B cell (primary cell): ENCODE results near the gene CLN6. TPM values are rescaled to one million over a fixed set of nuclear protein-coding genes. Genes with fewer than 3 reads are reported as not detected.

Experiments
- ATAC-seq: fragments of 200-7000 bp; cut with Tn5 transposase; one replicate; pipeline ENCODE4 v1.10.0; 2021; ENCODE audit warnings: low read depth, mild to moderate bottlenecking, moderate number of reproducible peaks, moderate library complexity
- CTCF ChIA-PET: fragments of 350-600 bp; sonication (Branson Sonifier 250); formaldehyde crosslinking; loops from one replicate; lab custom pipeline; 2021; ENCODE audit warnings: antibody characterized with exemption, inconsistent platforms; lab: Charles Lee
- POLR2A ChIA-PET: fragments of 350-600 bp; sonication (Branson Sonifier 250); formaldehyde crosslinking; loops from one replicate; lab custom pipeline; 2021; ENCODE audit warnings: antibody characterized with exemption; lab: Charles Lee
- DNase-seq: peaks from one replicate; pipeline ENCODE4 v3.0.0; 2013
- H2AFZ ChIP-seq: 2 replicates; pipeline ENCODE4 v1.6.1; 2012; ENCODE audit warnings: mild to moderate bottlenecking, low read depth, low read length; ENCODE audit not compliant: insufficient read depth, poor library complexity, severe bottlenecking
- H3K27ac ChIP-seq, 2 donors: 1 replicate in 1 of 2; 2 replicates in 1 of 2; pipeline ENCODE4 v1.5.1; 2012 to 2013; ENCODE audit warnings: low read length in 2 of 2, mild to moderate bottlenecking in 2 of 2, moderate library complexity in 1 of 2
- H3K27me3 ChIP-seq, 4 experiments: fragments of 200-600 bp in 1 of 4; sonication (generic) in 1 of 4; replicated peaks in 1 of 4; 1 replicate in 2 of 4; 2 replicates in 2 of 4; pipeline versions ENCODE4 v1.6.1 to v1.7.0; 2013 to 2016; ENCODE audit warnings: low read length in 3 of 4, mild to moderate bottlenecking in 2 of 4, mixed read lengths in 1 of 4, moderate library complexity in 1 of 4; ENCODE audit not compliant: insufficient read depth in 4 of 4, control insufficient read depth in 3 of 4; ENCODE audit errors: control extremely low read depth in 1 of 4
- H3K36me3 ChIP-seq, 2 experiments: replicated peaks in 1 of 2; 1 replicate in 1 of 2; 2 replicates in 1 of 2; pipeline versions ENCODE4 v1.6.1 to v1.7.1; 2013; ENCODE audit warnings: low read length in 1 of 2; ENCODE audit not compliant: insufficient read depth in 2 of 2, control insufficient read depth in 1 of 2; ENCODE audit errors: control extremely low read depth in 1 of 2, extremely low read depth in 1 of 2
- H3K4me1 ChIP-seq, 2 donors: fragments of 200-600 bp in 1 of 2; sonication (generic) in 1 of 2; 1 replicate in 1 of 2; 2 replicates in 1 of 2; pipeline versions ENCODE4 v1.5.1 to v1.6.1; 2013 to 2017; ENCODE audit warnings: low read length in 2 of 2; ENCODE audit not compliant: control insufficient read depth in 2 of 2, insufficient read depth in 2 of 2
- H3K4me2 ChIP-seq: replicated peaks from 2 replicates; pipeline ENCODE3; 2012; ENCODE audit warnings: mild to moderate bottlenecking, low read depth, low read length; ENCODE audit not compliant: poor library complexity, severe bottlenecking
- H3K4me3 ChIP-seq, 5 experiments: fragments of 200-600 bp in 1 of 5; sonication (generic) in 1 of 5; 1 replicate in 3 of 5; 2 replicates in 2 of 5; pipeline versions ENCODE4 v1.5.1 to v1.7.0; 2011 to 2016; ENCODE audit warnings: low read length in 4 of 5, mild to moderate bottlenecking in 4 of 5, low read depth in 2 of 5, control low read depth in 1 of 5, moderate library complexity in 1 of 5; ENCODE audit not compliant: insufficient read depth in 1 of 5; ENCODE audit errors: control extremely low read depth in 1 of 5, extremely low read depth in 1 of 5
- H3K79me2 ChIP-seq: fragments of 200-600 bp; sonication (generic); one replicate; pipeline ENCODE4 v1.6.0; 2016; ENCODE audit warnings: low read length; ENCODE audit not compliant: control insufficient read depth, insufficient read depth
- H3K9ac ChIP-seq: fragments of 200-600 bp; sonication (generic); 2 replicates; pipeline ENCODE4 v1.6.1; 2017; ENCODE audit warnings: mild to moderate bottlenecking, low read length, moderate library complexity
- H3K9me3 ChIP-seq, 3 donors: one replicate each; pipeline versions ENCODE4 v1.6.1 to v1.7.1; 2013; ENCODE audit warnings: low read length in 2 of 3; ENCODE audit not compliant: control insufficient read depth in 2 of 3, insufficient read depth in 1 of 3; ENCODE audit errors: control extremely low read depth in 1 of 3
- H4K20me1 ChIP-seq: 2 replicates; pipeline ENCODE4 v1.6.0; 2012; ENCODE audit warnings: mild to moderate bottlenecking, low read length; ENCODE audit not compliant: insufficient read depth, control insufficient read depth, poor library complexity, severe bottlenecking
- H3K27ac Mint-ChIP-seq: one replicate; pipeline ENCODE4 v1.8.0; 2021; ENCODE audit warnings: mixed read lengths
- H3K27me3 Mint-ChIP-seq: one replicate; pipeline ENCODE4 v1.8.0; 2021; ENCODE audit warnings: mixed read lengths
- H3K4me1 Mint-ChIP-seq: one replicate; pipeline ENCODE4 v1.8.0; 2021; ENCODE audit warnings: mixed read lengths
- H3K4me3 Mint-ChIP-seq: one replicate; pipeline ENCODE4 v1.8.0; 2021; ENCODE audit warnings: mixed read lengths
- H3K9me3 Mint-ChIP-seq: one replicate; pipeline ENCODE4 v1.8.0; 2022; ENCODE audit warnings: mixed read lengths; ENCODE audit not compliant: insufficient read depth
- EZH2 ChIP-seq: IDR thresholded peaks from 2 replicates; pipeline ENCODE4 v1.6.1; 2012; ENCODE audit warnings: borderline replicate concordance, low read depth, mild to moderate bottlenecking, moderate library complexity, low read length; ENCODE audit not compliant: insufficient read depth, poor library complexity, severe bottlenecking
- WGBS: methylation state at CpG from one replicate; pipeline ENCODE4 v1.1.5; 2013; ENCODE audit warnings: missing lambda C conversion rate; ENCODE audit not compliant: insufficient coverage; 5-methylcytosine and 5-hydroxymethylcytosine counted together
- intact Hi-C: fragments of 100-400 bp; cut with micrococcal nuclease; formaldehyde crosslinking; loops from one replicate; pipeline ENCODE4 v1.10.0; 2022
- polyA plus RNA-seq: library from polyadenylated mRNA; depleted of rRNA; stranded (reverse); fragments of >200 nt; gene quantifications from 2 replicates; pipeline ENCODE4 v1.2.3, GENCODE V29; 2012
- total RNA-seq, 2 donors: library from RNA; stranded (reverse); fragments of 120-200 nt in 1 of 2; gene quantifications; 1 replicate in 1 of 2; 2 replicates in 1 of 2; pipeline versions ENCODE4 v1.2.3 to v1.2.4, GENCODE V29; 2013 to 2022
- TF ChIP-seq, protein P1 (sequence below): fragments of 200-600 bp; IDR thresholded peaks from one replicate; pipeline ENCODE4 v1.8.0; 2022; ENCODE audit warnings: antibody characterized with exemption, mild to moderate bottlenecking

CLN6 gene
- total and polyA plus RNA-seq, 2 donors (not counting 1 experiment from before 2014, with no cell fraction given): 22.8 TPM

DNA sequence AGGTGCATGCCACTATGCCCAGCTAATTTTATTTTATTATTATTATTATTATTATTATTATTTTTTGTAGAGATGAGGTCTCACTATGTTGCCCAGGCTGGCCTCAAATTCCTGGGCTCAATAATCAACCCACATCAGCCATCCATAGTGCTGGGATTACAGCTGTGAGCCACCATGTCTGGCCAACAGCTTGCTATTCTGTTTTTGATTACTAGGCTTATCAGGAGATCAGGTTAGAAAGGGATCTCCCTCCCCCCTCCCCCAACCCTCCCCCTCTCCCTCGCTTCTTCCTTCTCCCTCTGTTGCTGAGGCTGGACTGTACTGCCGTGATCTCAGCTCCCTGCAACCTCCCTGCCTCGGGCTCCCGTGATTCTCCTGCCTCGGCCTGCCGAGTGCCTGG is 8.6 kb downstream of the CLN6 start:
- Histone ChIP-seq H3K4me3 (no peak overlapping the region), H3K27me3 (no peaks in the 10 kb centered on the region), H3K4me2 (no peak overlapping the region), H4K20me1 (peaks cover 29% of the 10 kb centered on the region), H3K9ac (no peak overlapping the region), H3K36me3 (peaks cover 0 to 12% of the 10 kb centered on the region in 2 experiments), H3K79me2 (peaks cover 25% of the 10 kb centered on the region), H2AFZ (no peak overlapping the region), H3K9me3 (no peaks in the 10 kb centered on the region), H3K4me1 (peaks cover 11 to 14% of the 10 kb centered on the region in 2 donors), H3K27ac (no peak overlapping the region)
- no peak overlapping the region for H3K4me3 Mint-ChIP-seq
- no peaks in the 10 kb centered on the region for H3K9me3 Mint-ChIP-seq
- no peak for DNase-seq
- no peak for ATAC-seq
- POLR2A ChIA-PET: no interaction called here
- 100% methylated on average over 4 of the region's 6 CpGs for WGBS
- TF ChIP-seq, protein P1, sequence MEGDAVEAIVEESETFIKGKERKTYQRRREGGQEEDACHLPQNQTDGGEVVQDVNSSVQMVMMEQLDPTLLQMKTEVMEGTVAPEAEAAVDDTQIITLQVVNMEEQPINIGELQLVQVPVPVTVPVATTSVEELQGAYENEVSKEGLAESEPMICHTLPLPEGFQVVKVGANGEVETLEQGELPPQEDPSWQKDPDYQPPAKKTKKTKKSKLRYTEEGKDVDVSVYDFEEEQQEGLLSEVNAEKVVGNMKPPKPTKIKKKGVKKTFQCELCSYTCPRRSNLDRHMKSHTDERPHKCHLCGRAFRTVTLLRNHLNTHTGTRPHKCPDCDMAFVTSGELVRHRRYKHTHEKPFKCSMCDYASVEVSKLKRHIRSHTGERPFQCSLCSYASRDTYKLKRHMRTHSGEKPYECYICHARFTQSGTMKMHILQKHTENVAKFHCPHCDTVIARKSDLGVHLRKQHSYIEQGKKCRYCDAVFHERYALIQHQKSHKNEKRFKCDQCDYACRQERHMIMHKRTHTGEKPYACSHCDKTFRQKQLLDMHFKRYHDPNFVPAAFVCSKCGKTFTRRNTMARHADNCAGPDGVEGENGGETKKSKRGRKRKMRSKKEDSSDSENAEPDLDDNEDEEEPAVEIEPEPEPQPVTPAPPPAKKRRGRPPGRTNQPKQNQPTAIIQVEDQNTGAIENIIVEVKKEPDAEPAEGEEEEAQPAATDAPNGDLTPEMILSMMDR: no peak
- TF ChIP-seq EZH2: no peak
- peaks cover 12% of the 10 kb centered on the region for H3K4me1 Mint-ChIP-seq
- CTCF ChIA-PET: no interaction called here
- intact Hi-C loops: no loop called here
- no peaks in the 10 kb centered on the region for H3K27me3 Mint-ChIP-seq
- H3K27ac Mint-ChIP-seq: no peak overlapping the region

DNA sequence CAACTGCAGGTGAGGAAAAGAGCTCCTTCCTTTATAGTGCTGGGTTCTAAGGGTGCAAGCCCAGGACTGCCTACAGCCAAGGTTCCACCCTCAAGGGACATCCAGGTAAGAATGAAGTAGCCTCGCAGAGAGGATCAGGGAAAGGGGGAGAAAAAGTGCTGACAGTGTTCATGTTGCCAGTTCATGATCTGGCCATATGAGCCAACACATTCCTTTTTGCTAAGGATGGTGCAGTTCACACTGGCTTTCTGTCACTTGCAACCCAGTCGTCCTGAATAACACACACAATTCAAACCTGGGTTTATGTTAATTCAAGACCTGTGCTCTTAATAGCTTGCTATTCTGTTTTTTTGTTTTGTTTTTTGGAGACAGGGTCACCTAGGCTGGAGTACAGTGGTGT is 9.0 kb downstream of the CLN6 start:
- no peaks in the 10 kb centered on the region for H3K27me3 ChIP-seq
- no peak for ATAC-seq
- DNase-seq: no peak
- no peak overlapping the region for H3K27ac Mint-ChIP-seq
- H3K79me2 ChIP-seq: peaks cover 25% of the 10 kb centered on the region
- H3K4me3 ChIP-seq: no peak overlapping the region
- H3K36me3 ChIP-seq: peaks cover 0 to 12% of the 10 kb centered on the region in 2 experiments
- CTCF ChIA-PET: no interaction called here
- no peak overlapping the region for H2AFZ ChIP-seq
- H3K27me3 Mint-ChIP-seq: no peaks in the 10 kb centered on the region
- H3K27ac ChIP-seq: no peak overlapping the region
- 83% methylated on average over 1 of the region's 2 CpGs for WGBS
- TF ChIP-seq, protein P1: no peak
- no peak for TF ChIP-seq EZH2
- intact Hi-C loops: no loop called here
- peaks cover 10 to 11% of the 10 kb centered on the region in 2 donors for H3K4me1 ChIP-seq
- peaks cover 9% of the 10 kb centered on the region for H3K4me1 Mint-ChIP-seq
- H4K20me1 ChIP-seq: peaks cover 25% of the 10 kb centered on the region
- H3K9me3 ChIP-seq: no peaks in the 10 kb centered on the region
- no peak overlapping the region for H3K4me3 Mint-ChIP-seq
- H3K9me3 Mint-ChIP-seq: no peaks in the 10 kb centered on the region
- H3K9ac ChIP-seq: no peak overlapping the region
- H3K4me2 ChIP-seq: no peak overlapping the region
- POLR2A ChIA-PET: no interaction called here
